HepG2 (cell line): ENCODE data around the gene OMA1.

Experiments
- ATRX ChIP-seq: sonication (generic); formaldehyde crosslinking; IDR thresholded peaks from 2 replicates; pipeline ENCODE4 v1.4.0; 2020; ENCODE audit warnings: missing genetic modification reagents, borderline replicate concordance
- FOXK2 ChIP-seq: fragments of 450-650 bp; IDR thresholded peaks from 2 replicates; pipeline ENCODE4 v1.6.1; 2016
- HMGA1 ChIP-seq: sonication (generic); formaldehyde crosslinking; conservative IDR thresholded peaks from 2 replicates; pipeline ENCODE4 v1.4.0; 2020; ENCODE audit warnings: missing genetic modification reagents
- ZNF367 ChIP-seq: sonication (generic); formaldehyde crosslinking; IDR thresholded peaks from 2 replicates; pipeline ENCODE4 v1.4.0; 2020; ENCODE audit warnings: missing genetic modification reagents, borderline replicate concordance
- ZNF772 ChIP-seq: sonication (generic); formaldehyde crosslinking; IDR thresholded peaks from 2 replicates; pipeline ENCODE4 v1.5.0; 2020; ENCODE audit warnings: mild to moderate bottlenecking, missing genetic modification reagents
- TF ChIP-seq, protein P1 (sequence below): sonication (generic); formaldehyde crosslinking; IDR thresholded peaks from 2 replicates; pipeline ENCODE4 v1.5.0; 2020; ENCODE audit warnings: missing genetic modification reagents
- TF ChIP-seq, protein P2 (sequence below), 2 experiments: IDR thresholded peaks; 2 replicates each; pipeline ENCODE4 v1.6.1; 2011 to 2012; ENCODE audit warnings: low read length in 2 of 2, borderline replicate concordance in 1 of 2, low read depth in 1 of 2, mild to moderate bottlenecking in 1 of 2, moderate library complexity in 1 of 2

DNA sequence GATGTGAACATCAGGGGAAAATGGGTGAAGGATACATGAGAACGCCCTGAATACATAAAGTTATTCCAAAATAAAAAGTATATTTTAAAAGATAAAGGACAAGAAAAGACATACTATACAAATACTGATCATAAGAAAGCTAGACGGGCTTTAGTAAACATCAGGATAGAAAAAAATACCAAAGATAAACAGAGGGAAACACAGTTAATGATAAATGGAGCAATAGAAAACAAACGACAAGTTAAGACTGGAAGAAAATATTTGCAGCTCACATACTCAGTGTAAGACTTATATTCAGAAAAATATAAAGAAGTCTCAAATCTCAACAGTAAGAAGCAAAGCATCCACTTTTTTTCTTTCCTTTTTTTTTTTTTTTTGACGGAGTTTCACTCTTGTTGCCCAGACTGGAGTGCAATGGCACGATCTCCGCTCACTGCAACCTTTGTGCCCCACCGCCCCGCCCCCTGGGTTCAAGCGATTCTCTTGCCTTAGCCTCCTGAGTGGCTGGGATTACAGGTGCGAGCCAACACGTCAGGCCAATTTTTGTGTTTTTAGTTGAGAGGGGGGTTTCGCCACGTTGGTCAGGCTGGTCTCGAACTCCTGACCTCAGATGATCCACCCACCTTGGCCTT, 94.8 kb downstream of the OMA1 start:
- TF ChIP-seq, protein P1, sequence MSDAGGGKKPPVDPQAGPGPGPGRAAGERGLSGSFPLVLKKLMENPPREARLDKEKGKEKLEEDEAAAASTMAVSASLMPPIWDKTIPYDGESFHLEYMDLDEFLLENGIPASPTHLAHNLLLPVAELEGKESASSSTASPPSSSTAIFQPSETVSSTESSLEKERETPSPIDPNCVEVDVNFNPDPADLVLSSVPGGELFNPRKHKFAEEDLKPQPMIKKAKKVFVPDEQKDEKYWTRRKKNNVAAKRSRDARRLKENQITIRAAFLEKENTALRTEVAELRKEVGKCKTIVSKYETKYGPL, result no peak
- no peak for TF ChIP-seq HMGA1 (CRISPR knock-in tag)
- TF ChIP-seq ATRX (CRISPR knock-in tag), result no peak
- no peak for TF ChIP-seq ZNF772 (CRISPR knock-in tag)
- TF ChIP-seq FOXK2, result no peak
- TF ChIP-seq ZNF367, result no peak
- TF ChIP-seq, protein P2, sequence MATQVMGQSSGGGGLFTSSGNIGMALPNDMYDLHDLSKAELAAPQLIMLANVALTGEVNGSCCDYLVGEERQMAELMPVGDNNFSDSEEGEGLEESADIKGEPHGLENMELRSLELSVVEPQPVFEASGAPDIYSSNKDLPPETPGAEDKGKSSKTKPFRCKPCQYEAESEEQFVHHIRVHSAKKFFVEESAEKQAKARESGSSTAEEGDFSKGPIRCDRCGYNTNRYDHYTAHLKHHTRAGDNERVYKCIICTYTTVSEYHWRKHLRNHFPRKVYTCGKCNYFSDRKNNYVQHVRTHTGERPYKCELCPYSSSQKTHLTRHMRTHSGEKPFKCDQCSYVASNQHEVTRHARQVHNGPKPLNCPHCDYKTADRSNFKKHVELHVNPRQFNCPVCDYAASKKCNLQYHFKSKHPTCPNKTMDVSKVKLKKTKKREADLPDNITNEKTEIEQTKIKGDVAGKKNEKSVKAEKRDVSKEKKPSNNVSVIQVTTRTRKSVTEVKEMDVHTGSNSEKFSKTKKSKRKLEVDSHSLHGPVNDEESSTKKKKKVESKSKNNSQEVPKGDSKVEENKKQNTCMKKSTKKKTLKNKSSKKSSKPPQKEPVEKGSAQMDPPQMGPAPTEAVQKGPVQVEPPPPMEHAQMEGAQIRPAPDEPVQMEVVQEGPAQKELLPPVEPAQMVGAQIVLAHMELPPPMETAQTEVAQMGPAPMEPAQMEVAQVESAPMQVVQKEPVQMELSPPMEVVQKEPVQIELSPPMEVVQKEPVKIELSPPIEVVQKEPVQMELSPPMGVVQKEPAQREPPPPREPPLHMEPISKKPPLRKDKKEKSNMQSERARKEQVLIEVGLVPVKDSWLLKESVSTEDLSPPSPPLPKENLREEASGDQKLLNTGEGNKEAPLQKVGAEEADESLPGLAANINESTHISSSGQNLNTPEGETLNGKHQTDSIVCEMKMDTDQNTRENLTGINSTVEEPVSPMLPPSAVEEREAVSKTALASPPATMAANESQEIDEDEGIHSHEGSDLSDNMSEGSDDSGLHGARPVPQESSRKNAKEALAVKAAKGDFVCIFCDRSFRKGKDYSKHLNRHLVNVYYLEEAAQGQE (IDR thresholded peaks at IDR 0.05; ENCODE audit: borderline replicate concordance in 1 of 2, low read depth in 1 of 2, low read length in 2 of 2), result no peak
